Lower leg skin (tissue), 3 donors: ENCODE data around the gene GPC3.

Source experiments
- CTCF ChIP-seq, 3 donors: fragments of 450-650 bp; IDR thresholded peaks; one replicate each; pipeline ENCODE4 v1.5.1; 2016; ENCODE audit warnings: antibody characterized with exemption in 3 of 3, mild to moderate bottlenecking in 3 of 3, moderate library complexity in 2 of 3
- POLR2A ChIP-seq, 2 donors: fragments of 450-650 bp; IDR thresholded peaks; one replicate each; pipeline ENCODE4 v1.6.1; 2016 to 2017; ENCODE audit warnings: antibody characterized with exemption in 2 of 2, mild to moderate bottlenecking in 1 of 2, moderate library complexity in 1 of 2

GRCh38 chrX:133523526-133523925 lies 461.9 kb downstream of the GPC3 start:
- TF ChIP-seq CTCF (IDR thresholded peaks at IDR 0.05) = no peak
- TF ChIP-seq POLR2A (IDR thresholded peaks at IDR 0.05) = no peak
